ENCODE data around the gene MMP25.

The MMP25 gene

DNA sequence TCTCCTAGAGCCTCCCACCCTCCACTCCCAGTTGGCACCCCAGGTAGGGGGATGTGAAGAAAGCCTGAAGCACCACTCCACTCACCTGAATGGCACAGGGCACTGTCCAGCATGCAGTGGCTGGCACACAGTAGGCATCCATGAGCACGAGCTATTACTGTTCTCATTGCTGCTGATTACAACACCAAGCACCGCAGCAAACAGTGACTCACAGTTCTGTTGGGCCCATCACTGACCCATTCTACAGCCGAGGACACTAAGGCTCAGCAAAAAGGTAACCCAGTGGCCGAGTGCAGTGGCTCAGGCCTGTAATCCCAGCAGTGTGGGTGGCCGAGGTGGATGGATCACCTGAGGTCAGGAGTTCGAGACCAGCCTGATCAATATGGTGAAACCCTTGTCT is 50.0 kb downstream of the MMP25 start:
- no peak for DNase-seq

DNA sequence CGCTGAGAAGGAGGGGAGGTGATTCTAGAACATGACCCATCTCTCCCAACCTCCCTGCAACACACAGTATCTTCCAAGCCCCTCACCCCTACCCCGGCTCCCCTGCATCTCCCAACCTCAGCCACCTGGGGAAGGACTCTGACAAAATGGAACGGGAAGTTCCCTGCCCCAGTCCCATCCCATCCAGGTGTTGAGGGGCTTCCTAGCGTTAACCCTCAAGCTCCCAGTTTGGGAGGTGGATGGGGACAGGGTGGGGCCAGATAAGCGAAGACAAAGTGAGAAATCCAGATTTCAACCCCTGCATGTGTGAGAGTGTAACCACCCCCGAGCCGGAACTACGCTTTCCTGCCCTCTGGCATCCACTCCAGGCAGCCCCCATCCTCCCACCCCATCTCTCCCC is 50.9 kb downstream of the MMP25 start:
- DNase-seq, result no peak

DNA sequence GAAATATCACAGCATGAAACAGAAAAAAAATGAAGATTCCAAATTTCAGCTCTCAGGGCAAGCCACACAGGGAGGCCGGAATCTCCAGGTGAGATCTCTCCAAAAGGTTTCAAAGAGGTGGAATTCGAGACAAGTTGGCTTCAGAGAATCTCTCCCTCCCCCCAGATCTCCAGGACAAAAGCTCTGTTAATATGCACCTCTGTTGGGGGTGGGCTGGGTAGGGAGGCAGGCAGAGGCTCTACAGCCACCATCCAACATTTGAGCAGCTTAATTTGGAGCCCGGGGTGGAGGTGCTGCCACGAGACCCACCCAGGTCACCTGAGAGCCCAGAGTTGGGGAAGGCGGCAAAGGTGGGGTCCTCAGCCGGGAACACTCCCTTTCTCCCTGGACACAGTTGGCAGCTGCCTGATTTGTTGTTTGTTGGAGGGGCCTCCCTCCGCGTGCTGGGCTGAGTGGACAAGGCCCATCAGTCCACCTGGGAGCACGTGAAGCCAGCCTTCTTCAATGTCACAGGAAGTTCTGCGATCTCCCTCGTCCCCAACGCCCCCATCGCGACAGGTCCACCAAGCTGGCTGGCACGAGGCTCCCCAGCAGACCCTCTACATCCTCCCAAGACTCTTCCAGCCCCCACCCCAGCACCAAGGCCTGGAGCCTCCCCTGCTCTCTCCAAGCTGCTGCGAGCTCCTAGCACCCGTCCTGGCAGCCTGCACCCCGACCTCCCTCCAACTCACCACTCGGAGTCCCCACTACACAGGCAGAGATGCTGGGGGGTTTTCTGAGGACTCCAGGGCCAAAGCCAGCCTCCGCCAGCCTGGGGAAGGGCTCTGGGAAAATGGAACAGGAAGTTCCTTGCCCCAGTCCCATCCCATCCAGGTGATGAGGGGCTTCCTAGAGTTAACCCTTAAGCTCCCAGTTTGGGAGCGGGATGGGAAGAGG is 52.4 kb downstream of the MMP25 start, which contains the start of gene ZSCAN10:
Gene ZSCAN10 (minus strand): TSS at position 836 of the 936 bp plus-strand sequence. CDS start 6,357 bp downstream, outside the sequence.
- DNase-seq, result no peak

GRCh38 chr16:3099395-3099731 is 53.0 kb downstream of the MMP25 start:
- DNase-seq, result no peak

DNA sequence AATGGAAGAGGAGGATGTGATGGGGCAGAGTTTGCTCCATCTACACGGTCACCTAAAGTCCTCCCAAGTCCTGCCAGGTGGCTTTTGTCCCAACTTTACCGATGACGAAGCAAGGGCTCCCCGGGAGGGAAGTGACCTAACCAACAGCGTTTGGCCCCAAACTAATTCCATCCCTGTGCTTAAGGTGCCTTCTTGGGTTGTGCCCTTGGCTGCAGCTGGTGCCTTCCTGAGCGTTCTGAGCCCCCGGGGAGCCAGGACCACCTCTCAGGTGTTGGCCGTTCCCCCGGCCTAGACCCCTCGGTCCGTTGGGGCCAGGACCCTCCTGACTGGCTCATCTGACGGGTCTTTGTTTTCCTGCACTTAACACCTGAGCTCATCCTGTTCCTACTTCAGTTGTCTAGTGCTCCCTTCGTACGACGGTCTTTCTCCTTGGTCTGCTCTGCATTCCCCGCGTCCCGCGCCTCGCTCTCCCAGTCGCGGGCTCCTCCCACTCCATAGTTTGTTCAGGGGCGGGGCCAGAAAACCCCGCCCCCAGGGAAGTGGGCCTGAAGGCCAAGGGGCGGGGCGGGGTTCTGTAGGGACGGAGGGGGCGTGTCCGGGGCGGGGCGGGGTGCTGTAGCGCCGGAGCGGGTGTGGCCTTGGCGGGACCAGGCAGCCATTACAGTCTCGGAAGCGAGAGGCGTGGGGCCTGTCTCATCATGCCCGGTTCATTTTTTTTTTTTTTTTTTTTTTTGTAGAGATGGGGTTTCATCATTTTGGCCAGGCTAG is 53.6 kb downstream of the MMP25 start:
- DNase-seq, result peak; percentile 72

DNA sequence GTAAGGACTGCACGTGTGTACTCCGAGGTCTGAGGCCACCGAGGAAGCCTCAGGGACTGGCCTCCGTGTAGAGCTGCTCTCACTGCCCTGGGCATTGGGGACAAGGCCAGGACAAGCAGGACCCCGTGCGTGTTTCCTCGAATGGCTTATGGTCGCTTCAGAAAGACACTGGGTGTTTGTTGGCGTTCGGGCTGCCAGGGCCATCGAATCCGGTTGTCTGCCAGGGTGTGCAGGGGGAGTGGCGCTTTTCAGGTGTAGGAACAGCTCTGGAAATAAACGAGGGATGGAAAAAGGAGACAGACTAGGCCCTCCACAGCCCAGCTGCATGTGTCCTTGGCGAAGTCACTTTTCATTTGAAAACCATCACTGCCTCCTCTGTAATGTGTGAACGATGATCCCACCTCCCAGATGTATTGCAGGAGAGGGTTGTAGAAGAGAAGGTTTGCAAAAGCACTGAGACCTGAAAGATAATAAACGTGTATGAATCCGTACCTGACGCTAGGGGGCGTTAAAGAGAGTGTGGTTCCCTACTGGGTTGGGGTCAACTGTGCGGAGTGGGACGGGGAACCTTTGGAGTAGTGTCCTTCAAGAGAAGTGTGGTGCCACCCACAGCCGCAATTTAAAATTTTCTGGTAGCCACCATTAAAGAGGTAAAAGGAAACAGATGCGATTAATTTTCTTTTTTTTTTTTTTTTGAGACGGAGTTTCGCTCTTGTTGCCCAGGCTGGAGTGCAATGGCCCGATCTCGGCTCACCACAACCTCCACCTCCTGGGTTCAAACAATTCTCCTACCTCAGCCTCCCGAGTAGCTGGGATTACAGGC is 54.9 kb downstream of the MMP25 start:
- DNase-seq, result no peak

DNA sequence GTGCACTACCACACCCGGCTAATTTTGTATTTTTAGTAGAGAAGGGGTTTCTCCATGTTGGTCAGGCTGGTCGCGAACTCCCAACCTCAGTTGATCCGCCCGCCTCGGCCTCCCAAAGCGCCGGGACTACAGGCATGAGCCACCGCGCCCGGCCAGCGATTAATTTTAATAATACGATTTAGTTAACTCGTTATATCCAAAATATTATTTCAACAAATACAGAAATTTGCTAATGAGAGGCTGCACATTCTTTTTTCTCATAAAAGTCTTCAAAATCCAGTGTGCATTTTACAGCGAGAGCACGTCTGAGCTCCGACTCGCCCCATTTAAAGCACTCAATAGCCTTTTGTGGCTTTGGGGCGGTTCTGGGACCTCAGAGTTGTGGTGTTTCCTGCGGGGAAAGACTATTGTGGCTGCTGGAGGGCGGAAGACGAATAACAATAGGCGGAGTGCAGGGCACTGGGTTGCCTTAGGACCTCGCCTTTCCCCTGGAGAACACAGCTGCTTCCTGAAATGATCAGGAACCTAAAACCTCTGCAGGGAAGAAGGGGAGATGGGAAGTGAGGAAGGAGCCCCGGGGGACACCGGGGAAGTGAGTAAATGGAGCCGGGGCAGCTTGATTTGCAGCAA is 55.6 kb downstream of the MMP25 start:
- DNase-seq, result no peak

DNA sequence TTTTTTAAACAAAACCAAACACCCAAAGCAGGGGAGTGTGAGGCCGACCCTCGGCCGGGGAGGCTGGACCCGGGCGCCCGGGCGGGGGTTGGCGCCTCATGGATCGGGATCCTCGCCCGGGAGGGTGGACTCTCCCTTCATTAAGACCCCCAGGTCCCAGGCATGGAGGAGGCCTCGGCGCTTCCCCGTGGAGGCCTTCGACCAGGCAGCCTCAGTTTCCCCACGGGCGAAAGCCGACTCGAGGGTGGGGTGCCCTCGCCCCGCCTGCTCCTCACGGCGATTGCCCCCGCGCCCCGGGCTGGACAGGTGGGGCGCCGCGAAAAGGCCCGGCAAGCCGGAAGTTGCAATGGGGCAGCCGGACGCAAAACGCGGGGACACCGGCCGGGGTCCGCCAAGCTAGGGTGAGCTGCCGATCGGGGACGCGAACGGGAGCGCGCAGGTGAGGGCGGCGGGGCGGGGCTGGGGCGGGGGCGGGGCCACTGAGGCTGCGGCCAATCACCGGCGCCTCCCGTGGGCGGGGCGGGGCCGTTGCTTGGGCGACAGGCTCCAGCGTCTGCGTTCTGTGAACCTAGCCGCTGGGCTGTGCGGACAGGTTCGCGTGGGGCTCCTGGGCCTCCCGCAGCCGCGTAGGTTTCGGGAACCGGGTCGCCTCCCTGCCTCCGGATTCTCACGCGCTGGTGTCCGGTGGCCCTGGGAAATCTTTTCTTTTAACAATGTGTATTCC is 60.0 kb downstream of the MMP25 start:
- DNase-seq, result peak; percentile 90
